AG04449 (cell line): ENCODE results near the gene EXOC2.

Experiments used
- CTCF ChIA-PET: fragments of 350-600 bp; formaldehyde crosslinking; extraction: SDS; loops from one replicate; lab custom pipeline; 2021; ENCODE audit warnings: antibody characterized with exemption; lab: Yijun Ruan, JAX
- POLR2A ChIA-PET: fragments of 400-600, 350-600 bp; formaldehyde crosslinking; extraction: SDS; loops from one replicate; lab custom pipeline; 2020; ENCODE audit warnings: antibody characterized with exemption, inconsistent platforms; lab: Yijun Ruan, JAX
- DNase-seq: peaks from one replicate; pipeline ENCODE4 v3.0.0-alpha.2; 2010; ENCODE audit warnings: low read depth, low spot score
- H3K4me3 ChIP-seq: 2 replicates; pipeline ENCODE4 v1.5.1; 2011; ENCODE audit warnings: low read depth, mild to moderate bottlenecking, control low read depth, low read length
- TF ChIP-seq, protein P1 (sequence below): IDR thresholded peaks from one replicate; pipeline ENCODE4 v1.5.1; 2011; ENCODE audit warnings: mild to moderate bottlenecking, moderate library complexity, low read length, control low read depth, inconsistent platforms; ENCODE audit not compliant: insufficient read depth; ENCODE audit errors: missing control alignments

Gene EXOC2

GRCh38 chr6:599576-600448 lies 93.1 kb downstream of the EXOC2 start:
- TF ChIP-seq, protein P1, sequence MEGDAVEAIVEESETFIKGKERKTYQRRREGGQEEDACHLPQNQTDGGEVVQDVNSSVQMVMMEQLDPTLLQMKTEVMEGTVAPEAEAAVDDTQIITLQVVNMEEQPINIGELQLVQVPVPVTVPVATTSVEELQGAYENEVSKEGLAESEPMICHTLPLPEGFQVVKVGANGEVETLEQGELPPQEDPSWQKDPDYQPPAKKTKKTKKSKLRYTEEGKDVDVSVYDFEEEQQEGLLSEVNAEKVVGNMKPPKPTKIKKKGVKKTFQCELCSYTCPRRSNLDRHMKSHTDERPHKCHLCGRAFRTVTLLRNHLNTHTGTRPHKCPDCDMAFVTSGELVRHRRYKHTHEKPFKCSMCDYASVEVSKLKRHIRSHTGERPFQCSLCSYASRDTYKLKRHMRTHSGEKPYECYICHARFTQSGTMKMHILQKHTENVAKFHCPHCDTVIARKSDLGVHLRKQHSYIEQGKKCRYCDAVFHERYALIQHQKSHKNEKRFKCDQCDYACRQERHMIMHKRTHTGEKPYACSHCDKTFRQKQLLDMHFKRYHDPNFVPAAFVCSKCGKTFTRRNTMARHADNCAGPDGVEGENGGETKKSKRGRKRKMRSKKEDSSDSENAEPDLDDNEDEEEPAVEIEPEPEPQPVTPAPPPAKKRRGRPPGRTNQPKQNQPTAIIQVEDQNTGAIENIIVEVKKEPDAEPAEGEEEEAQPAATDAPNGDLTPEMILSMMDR = no peak
- CTCF ChIA-PET = no interaction called here
- no peak for DNase-seq
- POLR2A ChIA-PET = no interaction called here
- H3K4me3 ChIP-seq = no peak overlapping the region

GRCh38 chr6:593907-594212 lies 99.1 kb downstream of the EXOC2 start:
- POLR2A ChIA-PET = no interaction called here
- TF ChIP-seq, protein P1 = no peak
- no peak for DNase-seq
- CTCF ChIA-PET = interaction anchor here (0.8 to 7.4 kb wide), 29 partner anchors 8 to 843 kb away, joined by 3 to 66 read pairs (median 7); no protein-coding TSS in a partner anchor
- no peak overlapping the region for H3K4me3 ChIP-seq

GRCh38 chr6:593139-593906 lies 99.6 kb downstream of the EXOC2 start:
- DNase-seq = peak; percentile 4
- POLR2A ChIA-PET = no interaction called here
- TF ChIP-seq, protein P1 = peak; percentile 27
- no peak overlapping the region for H3K4me3 ChIP-seq
- CTCF ChIA-PET = interaction anchor here (0.7 to 7.4 kb wide), 45 partner anchors 7 to 844 kb away, joined by 3 to 66 read pairs (median 4); no protein-coding TSS in a partner anchor

GRCh38 chr6:589090-589489 lies 103.8 kb downstream of the EXOC2 start:
- DNase-seq = no peak
- TF ChIP-seq, protein P1 = no peak
- H3K4me3 ChIP-seq = no peak overlapping the region
- CTCF ChIA-PET = interaction anchor here (1.3 to 7.4 kb wide), 2 partner anchors 133 to 807 kb away, joined by 3 to 66 read pairs; no protein-coding TSS in a partner anchor
- POLR2A ChIA-PET = no interaction called here

DNA sequence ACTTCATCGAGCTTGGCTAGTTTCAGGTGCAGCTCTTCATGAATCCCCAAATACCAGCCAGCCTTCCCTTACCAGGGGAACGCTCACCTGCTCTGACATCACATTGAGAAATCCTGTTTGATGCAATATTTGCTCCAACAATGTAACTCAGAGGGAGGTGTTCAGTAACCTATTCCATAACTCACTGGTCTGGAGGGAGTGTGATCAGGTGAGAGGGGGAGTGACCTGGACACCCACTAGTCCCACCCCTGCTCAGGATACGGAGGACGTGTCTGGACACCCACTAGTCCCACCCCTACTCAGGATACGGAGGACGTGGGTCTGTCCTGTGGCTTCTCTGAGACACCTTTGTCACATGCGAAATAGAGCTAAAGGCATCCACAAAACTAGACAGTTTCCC lies 106.4 kb downstream of the EXOC2 start:
- no peak overlapping the region for H3K4me3 ChIP-seq
- TF ChIP-seq, protein P1 = no peak
- POLR2A ChIA-PET = no interaction called here
- no peak for DNase-seq
- CTCF ChIA-PET = interaction anchor here (1.1 to 1.5 kb wide), 3 partner anchors 8 to 11 kb away, joined by 3 to 8 read pairs (median 4); no protein-coding TSS in a partner anchor

- no peak overlapping the region for H3K4me3 ChIP-seq
- no peak for DNase-seq
- TF ChIP-seq, protein P1 = no peak
- POLR2A ChIA-PET = no interaction called here
- CTCF ChIA-PET = interaction anchor here (0.7 to 3.0 kb wide), 7 partner anchors 10 to 853 kb away, joined by 3 to 51 read pairs (median 3); no protein-coding TSS in a partner anchor
These were observed 109.3 kb downstream of the EXOC2 start for GRCh38 chr6:583635-584034.
